ENCODE data around the gene GPSM1. TPM values are rescaled to one million over a fixed set of nuclear protein-coding genes. Genes with fewer than 3 reads are reported as not detected.

GPSM1 gene
- total and polyA plus RNA-seq, 4 donors: 12.6 to 41.6 (median 22.7) TPM

GRCh38 chr9:136299116-136299515 lies 28.2 kb upstream of the GPSM1 start:
- H3K27ac ChIP-seq (ENCODE audit: low read depth in 1 of 2, low read length in 1 of 2): no peak overlapping the region
- H3K4me1 ChIP-seq (ENCODE audit: control insufficient read depth in 5 of 5, insufficient read depth in 5 of 5, low read length in 5 of 5): peaks cover 0 to 8% (median 0%) of the 10 kb centered on the region in 5 donors
- no peaks in the 10 kb centered on the region for H3K27me3 ChIP-seq (ENCODE audit: control insufficient read depth in 3 of 3, insufficient read depth in 3 of 3, low read length in 2 of 3)
- no peaks in the 10 kb centered on the region for H3K9me3 ChIP-seq (ENCODE audit: control insufficient read depth in 4 of 4, insufficient read depth in 3 of 4, low read length in 3 of 4)
- TF ChIP-seq, protein P1, sequence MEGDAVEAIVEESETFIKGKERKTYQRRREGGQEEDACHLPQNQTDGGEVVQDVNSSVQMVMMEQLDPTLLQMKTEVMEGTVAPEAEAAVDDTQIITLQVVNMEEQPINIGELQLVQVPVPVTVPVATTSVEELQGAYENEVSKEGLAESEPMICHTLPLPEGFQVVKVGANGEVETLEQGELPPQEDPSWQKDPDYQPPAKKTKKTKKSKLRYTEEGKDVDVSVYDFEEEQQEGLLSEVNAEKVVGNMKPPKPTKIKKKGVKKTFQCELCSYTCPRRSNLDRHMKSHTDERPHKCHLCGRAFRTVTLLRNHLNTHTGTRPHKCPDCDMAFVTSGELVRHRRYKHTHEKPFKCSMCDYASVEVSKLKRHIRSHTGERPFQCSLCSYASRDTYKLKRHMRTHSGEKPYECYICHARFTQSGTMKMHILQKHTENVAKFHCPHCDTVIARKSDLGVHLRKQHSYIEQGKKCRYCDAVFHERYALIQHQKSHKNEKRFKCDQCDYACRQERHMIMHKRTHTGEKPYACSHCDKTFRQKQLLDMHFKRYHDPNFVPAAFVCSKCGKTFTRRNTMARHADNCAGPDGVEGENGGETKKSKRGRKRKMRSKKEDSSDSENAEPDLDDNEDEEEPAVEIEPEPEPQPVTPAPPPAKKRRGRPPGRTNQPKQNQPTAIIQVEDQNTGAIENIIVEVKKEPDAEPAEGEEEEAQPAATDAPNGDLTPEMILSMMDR (IDR thresholded peaks at IDR 0.05; ENCODE audit: control extremely low read depth, extremely low read depth): no peak
- no peak overlapping the region for H3K4me3 ChIP-seq
- no peak overlapping the region for H3K9ac ChIP-seq (ENCODE audit: insufficient read depth in 1 of 2, low read length in 2 of 2)
- WGBS, 2 donors: 82 to 86% methylated on average over 18 of the region's 18 CpGs
- no peaks in the 10 kb centered on the region for H3K36me3 ChIP-seq (ENCODE audit: control insufficient read depth in 4 of 4, insufficient read depth in 4 of 4, low read length in 4 of 4)
- no peak for DNase-seq
- no peak for ATAC-seq (ENCODE audit: insufficient read depth, low FRiP score)

GRCh38 chr9:136299541-136299940 lies 27.8 kb upstream of the GPSM1 start:
- no peaks in the 10 kb centered on the region for H3K27me3 ChIP-seq (ENCODE audit: control insufficient read depth in 3 of 3, insufficient read depth in 3 of 3, low read length in 2 of 3)

GRCh38 chr9:136300016-136300545 lies 27.3 kb upstream of the GPSM1 start:
- Histone ChIP-seq H3K9me3 (ENCODE audit: control insufficient read depth in 4 of 4, insufficient read depth in 3 of 4, low read length in 3 of 4) (no peaks in the 10 kb centered on the region), H3K9ac (ENCODE audit: insufficient read depth in 1 of 2, low read length in 2 of 2) (no peak overlapping the region), H3K36me3 (ENCODE audit: control insufficient read depth in 4 of 4, insufficient read depth in 4 of 4, low read length in 4 of 4) (no peaks in the 10 kb centered on the region), H3K4me3 (no peak overlapping the region), H3K4me1 (ENCODE audit: control insufficient read depth in 5 of 5, insufficient read depth in 5 of 5, low read length in 5 of 5) (peaks cover 0 to 8% (median 0%) of the 10 kb centered on the region in 5 donors), H3K27ac (ENCODE audit: low read depth in 1 of 2, low read length in 1 of 2) (no peak overlapping the region), H3K27me3 (ENCODE audit: control insufficient read depth in 3 of 3, insufficient read depth in 3 of 3, low read length in 2 of 3) (no peaks in the 10 kb centered on the region)
- whole genome bisulfite sequencing, 2 donors: 84 to 91% methylated on average over 14 of the region's 14 CpGs
- ATAC-seq (ENCODE audit: insufficient read depth, low FRiP score) (no peak), DNase-seq (no peak)
- TF ChIP-seq, protein P1 (IDR thresholded peaks at IDR 0.05; ENCODE audit: control extremely low read depth, extremely low read depth): no peak

More at GRCh38 chr9:136299541-136299940, 27.8 kb upstream of the GPSM1 start:
- peaks cover 0 to 8% (median 0%) of the 10 kb centered on the region in 5 donors for H3K4me1 ChIP-seq (ENCODE audit: control insufficient read depth in 5 of 5, insufficient read depth in 5 of 5, low read length in 5 of 5)
- no peak overlapping the region for H3K27ac ChIP-seq (ENCODE audit: low read depth in 1 of 2, low read length in 1 of 2)
- no peaks in the 10 kb centered on the region for H3K36me3 ChIP-seq (ENCODE audit: control insufficient read depth in 4 of 4, insufficient read depth in 4 of 4, low read length in 4 of 4)
- no peak for DNase-seq
- TF ChIP-seq, protein P1 (IDR thresholded peaks at IDR 0.05; ENCODE audit: control extremely low read depth, extremely low read depth): no peak
- no peak overlapping the region for H3K9ac ChIP-seq (ENCODE audit: insufficient read depth in 1 of 2, low read length in 2 of 2)
- no peak for ATAC-seq (ENCODE audit: insufficient read depth, low FRiP score)
- no peak overlapping the region for H3K4me3 ChIP-seq
- WGBS, 2 donors: 28 to 40% methylated on average over 7 of the region's 7 CpGs
- no peaks in the 10 kb centered on the region for H3K9me3 ChIP-seq (ENCODE audit: control insufficient read depth in 4 of 4, insufficient read depth in 3 of 4, low read length in 3 of 4)

DNA sequence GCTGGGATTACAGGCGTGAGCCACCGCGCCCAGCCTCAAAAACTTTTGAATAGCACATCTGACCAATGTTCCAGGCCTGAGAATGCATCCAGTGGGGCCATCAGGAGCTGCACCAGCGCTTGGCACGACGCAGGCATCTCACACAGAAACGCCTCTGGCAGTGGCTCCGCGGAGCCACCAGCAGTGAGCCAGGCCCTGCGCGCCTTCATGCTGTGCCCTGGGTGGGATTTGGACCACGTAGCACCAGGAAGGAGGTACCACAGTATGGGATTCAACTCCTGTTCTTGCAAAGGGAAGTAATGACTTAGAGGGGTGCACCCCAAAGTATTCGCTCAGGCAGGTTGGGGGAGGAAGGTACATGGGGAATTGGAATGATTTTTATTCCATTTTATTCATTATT lies 26.5 kb upstream of the GPSM1 start:
- Histone ChIP-seq H3K9me3 (ENCODE audit: control insufficient read depth in 4 of 4, insufficient read depth in 3 of 4, low read length in 3 of 4) (no peaks in the 10 kb centered on the region), H3K27me3 (ENCODE audit: control insufficient read depth in 3 of 3, insufficient read depth in 3 of 3, low read length in 2 of 3) (no peaks in the 10 kb centered on the region), H3K4me3 (no peak overlapping the region), H3K4me1 (ENCODE audit: control insufficient read depth in 5 of 5, insufficient read depth in 5 of 5, low read length in 5 of 5) (peaks cover 0 to 8% (median 0%) of the 10 kb centered on the region in 5 donors), H3K27ac (ENCODE audit: low read depth in 1 of 2, low read length in 1 of 2) (no peak overlapping the region), H3K36me3 (ENCODE audit: control insufficient read depth in 4 of 4, insufficient read depth in 4 of 4, low read length in 4 of 4) (no peaks in the 10 kb centered on the region), H3K9ac (ENCODE audit: insufficient read depth in 1 of 2, low read length in 2 of 2) (no peak overlapping the region)
- 90 to 96% methylated on average over 13 of the region's 13 CpGs for WGBS, 2 donors
- ATAC-seq (ENCODE audit: insufficient read depth, low FRiP score) (no peak), DNase-seq (no peak)
- TF ChIP-seq, protein P1 (IDR thresholded peaks at IDR 0.05; ENCODE audit: control extremely low read depth, extremely low read depth): no peak
